Fibroblast of skin of abdomen (primary cell): Measurements from ENCODE around the gene RNF103.

Experiments
- DNase-seq: peaks from one replicate; pipeline ENCODE4 v3.0.0-alpha.2; 2013

Gene RNF103

DNA sequence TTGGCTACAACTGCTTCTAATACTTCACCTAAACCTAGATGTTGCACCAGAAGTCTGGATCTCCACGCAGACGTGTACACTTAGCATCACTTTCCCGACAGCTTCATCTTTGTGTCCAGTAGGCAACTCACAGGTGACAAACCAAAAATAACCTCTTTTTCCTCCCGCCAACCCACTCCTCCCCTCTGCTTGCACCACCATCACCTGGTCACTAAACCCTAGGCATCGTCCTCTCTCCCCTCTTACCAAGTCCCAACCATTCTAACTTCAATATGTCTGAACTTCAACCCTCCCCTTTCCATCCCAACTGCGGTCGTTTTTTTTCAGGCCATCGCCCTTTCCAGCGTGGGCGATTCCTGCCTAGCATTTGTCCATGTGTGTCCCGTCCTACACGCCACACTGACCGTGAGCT lies 60.0 kb downstream of the RNF103 start:
- DNase-seq: no peak

DNA sequence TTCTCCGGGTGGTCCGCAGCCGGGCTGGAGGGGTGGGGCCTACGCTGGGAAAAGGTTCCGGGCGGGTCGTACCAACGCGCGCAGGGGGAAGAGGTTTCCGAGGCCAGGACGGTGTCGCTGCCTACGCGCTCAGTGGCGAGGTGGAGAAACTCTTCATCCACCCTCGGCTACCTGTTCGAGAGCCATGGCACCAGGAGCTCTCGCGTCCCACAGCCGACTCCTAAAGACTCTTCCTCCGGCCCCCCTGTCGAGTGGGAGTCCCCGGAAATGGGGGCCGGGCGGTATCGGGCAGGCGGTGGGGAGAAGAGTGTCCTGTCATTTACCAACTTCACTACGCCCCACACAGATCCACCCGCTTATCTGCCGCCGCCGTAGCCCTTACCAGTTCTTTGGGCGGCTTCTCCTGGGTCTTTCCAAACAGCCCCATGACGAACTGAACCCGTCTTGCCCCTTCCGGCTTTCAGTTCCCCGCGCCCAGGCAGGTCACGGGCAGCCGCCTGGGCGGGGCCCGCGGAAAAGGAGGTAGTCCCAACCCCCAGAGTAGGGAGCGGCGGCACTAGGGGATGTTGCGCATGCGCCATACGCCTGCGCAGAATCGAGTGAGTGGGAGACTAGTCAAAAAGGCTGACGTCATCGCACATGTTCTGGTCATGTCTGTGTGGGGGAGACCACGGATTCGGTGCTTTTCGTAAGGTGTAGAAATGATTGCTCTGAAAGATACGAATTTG lies 60.6 kb downstream of the RNF103 start, which contains the start of gene CHMP3:
Gene CHMP3 (minus strand): TSS at position 522 of the 728 bp plus-strand sequence. CDS start 95 bp downstream, at position 427.
- DNase-seq: peak; percentile 98

DNA sequence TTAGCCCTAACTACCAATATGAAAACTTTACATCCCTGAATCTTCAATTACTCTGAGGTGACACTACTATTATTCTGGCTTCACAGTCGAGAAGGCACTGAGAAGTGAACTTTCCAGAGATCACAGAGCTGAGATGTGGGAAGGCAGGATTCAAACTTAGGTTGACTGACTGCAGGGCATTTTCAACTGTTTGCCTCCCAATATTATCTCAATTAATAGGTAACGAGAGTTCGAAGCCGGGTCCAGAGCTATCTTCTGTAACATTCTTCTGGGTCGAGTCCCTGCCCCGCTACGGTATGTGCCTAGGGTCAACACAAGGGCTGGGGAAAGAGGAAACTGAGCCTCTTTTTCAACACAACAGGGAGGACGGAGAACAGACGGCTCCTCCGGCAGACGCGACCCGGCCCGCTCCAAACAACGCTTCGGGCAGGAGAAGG lies 61.2 kb downstream of the RNF103 start:
- no peak for DNase-seq

DNA sequence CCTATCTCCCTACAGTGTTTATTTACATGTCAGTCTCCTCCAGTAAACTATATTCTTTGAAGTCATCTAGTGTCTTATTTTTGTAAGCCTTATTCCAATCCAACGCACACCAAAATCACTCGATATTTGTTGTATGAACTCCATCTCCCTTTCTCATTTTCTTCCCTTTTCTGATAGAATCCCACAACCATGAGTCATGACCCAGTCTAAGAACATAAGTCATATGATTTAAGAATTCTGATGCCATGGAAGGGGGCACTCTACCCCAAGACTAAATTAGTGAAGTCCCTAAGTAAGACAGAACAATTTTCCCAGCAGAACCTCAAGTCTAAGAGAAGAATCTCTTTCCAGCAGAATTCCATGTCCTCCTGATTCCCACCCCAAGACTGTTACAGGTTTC lies 65.8 kb downstream of the RNF103 start:
- DNase-seq: no peak

DNA sequence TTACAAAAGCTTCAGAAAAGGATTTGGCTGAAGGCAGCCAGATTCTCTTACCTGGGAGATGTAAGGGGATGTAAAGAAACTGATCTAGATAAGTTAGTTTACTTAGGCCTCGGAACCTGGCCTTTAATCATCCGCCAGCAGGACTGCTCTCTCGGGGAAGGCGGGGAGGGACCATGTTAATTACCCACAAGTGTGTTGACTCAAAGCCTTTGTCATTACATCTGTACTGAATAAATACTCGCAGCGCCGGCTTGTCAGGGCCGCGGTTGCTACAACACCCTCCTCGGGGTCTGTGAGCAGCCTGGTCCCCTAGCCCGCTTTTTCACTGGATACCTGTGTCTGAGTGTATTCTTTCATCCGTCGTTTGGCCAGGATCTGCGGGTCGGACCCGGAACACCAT lies 67.2 kb downstream of the RNF103 start:
- DNase-seq: no peak
